ENCODE measurements around the gene LMO1.

LMO1 gene

DNA sequence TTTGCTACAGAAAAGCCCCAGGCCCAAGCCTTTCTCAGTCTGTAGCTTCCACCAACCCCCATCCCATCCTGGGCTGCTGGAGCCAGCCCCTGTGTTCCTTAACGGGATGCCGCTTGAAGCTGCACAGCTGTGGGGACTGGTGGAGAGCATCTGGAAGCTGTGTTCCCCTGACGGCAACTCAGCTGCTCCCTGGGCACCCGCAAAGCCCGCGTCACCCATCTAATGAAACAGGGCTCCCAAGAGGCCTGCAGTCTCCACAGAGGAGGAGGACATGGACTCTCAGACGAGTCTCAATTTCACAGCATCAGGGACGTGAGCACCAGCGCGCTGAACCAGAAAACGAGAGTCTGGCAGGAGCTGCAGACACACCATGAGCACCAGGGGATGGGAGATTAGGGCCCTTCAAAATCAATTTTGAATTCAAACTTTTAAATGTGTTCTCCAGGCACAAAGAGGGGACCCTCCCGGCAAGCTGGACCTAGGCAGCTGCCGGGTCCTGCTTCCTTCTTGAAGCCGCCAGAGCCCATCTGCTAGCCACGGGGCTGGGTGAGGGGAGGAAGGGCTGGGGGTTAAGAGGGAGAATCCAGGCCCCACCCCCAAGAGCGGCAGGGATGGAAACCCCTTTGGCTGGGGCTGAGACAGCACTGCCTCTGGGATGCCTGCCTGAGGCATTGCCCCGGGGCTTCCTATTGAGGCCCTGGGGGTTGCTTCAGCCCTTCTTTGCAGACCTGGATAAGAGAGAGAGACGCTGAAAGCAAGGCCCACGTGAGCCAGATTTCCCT is 21.0 kb downstream of the LMO1 start:
- no peak for DNase-seq (ENCODE audit: low read depth)

DNA sequence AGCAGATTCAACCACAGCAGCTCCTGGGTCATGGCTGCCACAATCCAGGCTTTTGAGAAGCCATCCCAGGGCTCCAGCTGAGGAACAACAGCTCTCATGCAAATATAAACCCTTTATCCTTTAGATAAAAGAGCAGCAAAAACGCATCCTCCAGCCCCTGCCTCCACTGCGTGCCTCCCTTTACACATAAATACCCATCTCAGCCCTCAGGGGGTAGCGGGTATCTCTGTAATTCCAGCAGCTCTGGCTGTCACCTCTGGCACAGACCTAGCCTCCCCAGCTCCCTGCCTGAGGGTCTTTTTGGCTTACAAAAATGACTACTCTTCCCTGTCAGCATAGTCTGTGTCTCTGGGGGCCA is 21.6 kb downstream of the LMO1 start:
- DNase-seq (ENCODE audit: low read depth): no peak

DNA sequence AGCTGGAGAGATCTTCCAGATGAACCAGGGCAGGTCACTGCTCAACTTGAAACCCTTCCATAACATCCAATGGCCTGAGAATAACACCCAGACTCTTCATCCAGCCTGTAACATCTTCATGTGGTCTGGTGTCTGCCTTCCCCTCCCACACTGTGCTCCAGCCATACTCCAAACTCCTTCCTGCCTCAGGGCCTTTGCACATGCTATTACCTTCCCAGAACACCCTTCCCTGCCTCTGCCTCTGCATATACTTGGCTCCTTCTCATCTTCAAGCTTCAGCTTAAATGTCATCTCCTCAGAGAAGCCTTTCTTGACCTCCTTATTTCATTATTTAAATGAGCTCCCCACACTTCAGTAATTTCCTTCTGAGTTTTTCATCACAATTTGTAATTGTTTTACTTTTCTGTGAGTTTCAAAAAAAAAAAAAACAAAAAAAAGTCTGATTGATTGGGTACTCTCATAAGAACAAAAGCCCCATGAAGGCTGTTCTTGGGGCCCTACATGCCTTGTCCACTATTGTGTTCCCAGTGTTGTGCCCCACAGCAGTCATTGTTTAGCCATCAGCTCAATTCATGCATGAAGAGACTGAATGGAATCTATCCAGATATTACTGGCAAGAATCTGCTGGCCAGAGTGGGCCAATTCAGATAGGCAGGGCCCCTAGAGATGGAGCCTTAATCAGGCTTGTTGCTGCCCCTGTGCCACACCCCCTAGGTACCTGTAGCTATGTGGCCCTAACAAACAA is 22.1 kb downstream of the LMO1 start:
- no peak for DNase-seq (ENCODE audit: low read depth)

DNA sequence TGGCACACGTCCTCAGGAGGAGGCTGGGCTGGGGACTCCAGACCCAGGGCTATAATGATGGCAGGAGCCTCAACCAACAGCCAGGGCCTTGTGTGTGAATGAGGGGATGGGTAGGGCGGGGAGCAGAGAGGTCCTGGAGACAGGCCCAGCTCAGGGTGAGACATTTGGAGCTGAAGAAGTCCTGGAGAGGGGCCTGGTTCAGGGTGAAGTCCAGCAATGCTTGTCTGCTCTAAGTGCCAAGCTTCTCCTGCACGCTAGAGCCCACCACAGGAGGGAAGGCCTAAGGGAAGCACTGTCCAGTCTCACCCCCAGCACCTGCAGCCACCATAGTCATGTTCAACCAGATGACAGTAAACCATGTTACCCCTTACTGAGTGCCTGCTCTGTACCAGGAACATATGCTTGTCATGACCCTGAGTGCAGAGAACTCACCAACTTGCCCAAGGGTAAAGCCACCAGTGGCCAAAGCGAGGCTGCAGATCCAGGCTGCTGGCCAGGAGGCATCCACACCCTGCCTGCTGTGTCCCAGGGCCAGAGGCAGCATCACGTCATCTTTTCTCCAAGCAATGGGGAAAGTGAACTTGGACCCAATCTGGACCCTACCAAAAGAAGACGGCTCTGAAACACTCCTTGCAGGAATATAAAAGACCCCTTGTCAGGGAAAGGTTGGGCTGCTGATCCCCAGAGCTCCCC is 24.0 kb downstream of the LMO1 start:
- DNase-seq (ENCODE audit: low read depth): no peak

DNA sequence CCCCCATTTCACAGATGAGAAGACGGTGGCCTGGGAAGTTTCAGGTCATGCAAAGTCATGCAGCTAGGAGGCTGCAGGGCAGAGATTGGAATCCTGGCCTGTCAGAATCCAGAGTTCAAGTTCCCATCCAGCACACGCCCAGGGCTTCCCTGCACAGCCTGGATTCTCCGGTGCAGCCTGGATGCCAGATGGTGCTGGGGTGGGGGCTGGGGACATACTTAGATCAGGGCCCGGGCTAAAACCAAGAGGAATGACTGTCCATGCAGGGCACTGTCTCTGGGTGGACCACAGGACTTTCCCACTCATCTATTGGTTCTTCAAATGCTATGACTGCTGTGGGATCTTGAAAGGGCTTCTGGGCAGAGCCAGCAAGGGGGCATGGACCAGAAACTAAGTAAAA is 24.6 kb downstream of the LMO1 start:
- DNase-seq (ENCODE audit: low read depth): no peak

DNA sequence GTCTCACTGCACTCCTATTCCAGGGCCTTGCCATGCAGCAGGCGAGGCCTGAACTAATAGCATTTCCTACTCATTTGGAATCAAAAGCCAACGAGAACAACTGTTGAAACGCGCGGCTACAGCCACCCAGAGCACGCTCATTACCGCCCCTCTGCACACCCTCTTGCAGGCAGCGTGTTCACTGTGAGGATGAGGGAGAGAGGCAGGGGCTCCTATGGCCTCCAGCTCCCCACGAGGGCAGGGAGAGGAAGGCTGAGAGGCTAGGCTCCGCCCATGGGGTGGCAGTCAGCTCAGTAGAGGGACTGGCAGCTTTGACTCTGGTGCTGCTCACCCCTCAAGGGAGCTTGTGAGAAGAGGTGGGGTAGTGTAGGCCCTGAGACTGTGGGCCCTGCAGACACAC is 26.2 kb downstream of the LMO1 start:
- no peak for DNase-seq (ENCODE audit: low read depth)

DNA sequence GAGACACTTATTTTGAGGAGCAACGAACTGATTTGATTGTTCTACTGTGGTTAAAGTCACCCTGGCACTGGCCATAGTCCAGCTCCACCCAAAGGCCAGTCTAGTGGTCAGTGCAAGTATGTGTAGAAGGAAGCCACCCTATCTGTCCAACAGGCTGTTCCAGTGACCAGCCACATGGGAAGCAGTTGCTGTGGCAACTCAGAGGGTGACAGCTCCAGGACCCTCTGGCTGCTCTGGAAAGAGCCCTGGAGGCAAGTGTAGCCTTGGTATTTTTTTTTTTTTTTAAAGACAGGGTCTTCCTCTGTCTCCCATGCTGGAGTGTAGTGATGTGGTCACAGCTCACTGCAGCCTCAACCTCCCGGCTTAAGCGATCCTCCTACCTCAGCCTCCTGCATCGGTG is 27.8 kb downstream of the LMO1 start:
- no peak for DNase-seq (ENCODE audit: low read depth)

DNA sequence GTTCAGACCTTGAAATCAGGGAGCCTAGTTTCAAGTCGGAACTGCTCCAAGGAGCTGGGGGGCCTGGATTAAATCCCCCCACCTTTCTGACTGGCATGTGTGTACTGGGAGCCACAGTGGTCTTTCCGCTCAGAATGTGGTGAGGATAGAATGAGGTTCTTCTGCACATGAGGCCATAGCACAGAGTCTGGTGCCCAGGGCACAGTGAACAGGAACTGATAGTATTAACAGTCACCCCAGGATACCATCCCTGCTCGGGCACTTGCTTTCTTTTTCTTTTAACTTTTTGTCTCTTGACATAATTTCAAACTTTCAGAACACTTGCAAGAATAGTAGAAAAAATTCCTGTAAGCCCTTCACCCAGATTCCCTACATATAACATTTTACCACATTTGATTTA is 28.8 kb downstream of the LMO1 start:
- DNase-seq (ENCODE audit: low read depth): no peak

DNA sequence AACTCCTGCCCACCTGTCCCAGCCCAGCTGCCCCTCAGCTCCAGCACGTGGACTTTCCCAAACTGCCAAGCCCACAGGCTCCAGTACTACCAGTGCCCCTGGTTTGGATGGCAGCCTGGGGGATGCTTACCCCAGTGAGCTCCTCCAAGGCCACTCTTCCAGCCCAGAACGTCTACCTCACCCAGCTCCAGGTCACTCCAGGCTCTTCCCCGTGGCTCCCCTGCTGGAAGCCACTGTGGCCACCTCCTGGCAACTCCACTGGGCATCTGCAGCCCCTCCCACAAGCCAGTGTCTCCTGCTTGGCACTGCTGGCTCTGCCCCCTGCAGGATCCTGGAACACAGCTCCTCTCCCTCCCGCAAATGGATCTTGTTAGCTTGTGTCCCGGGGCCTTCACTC is 29.3 kb downstream of the LMO1 start:
- DNase-seq (ENCODE audit: low read depth): no peak

DNA sequence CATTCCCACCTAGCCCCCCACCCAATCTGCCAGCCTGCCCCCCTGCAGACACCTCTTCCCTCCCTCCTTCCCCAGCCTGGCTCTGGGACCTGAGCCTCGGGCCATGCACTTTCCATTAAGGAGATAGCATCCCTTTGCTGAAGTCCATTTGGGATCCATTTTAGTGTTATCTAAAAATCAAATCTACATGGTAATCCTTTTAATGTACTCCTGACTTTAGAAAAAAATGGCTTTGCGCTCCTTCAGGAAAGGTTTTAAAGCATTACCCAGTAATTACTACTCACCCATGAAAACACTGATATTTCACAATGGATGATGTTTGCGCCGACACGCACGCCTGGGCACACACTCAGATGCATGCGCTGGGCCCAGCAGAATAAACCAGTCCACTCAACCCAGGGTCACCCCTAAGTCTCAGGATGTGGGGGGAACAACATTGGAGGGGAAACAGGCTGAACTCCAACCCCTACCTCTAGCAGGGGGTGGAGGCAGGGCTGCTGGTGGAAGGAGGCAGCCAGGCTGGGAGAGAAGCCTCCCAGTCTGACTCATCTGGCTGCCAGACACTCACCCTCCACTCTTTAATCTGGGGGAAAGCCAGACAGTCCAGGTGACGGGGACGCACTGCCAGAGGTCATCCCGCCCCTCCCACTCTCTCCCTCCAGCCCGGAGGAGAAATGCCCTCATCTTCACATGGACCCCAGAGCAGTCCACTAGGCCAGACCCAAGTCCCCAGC is 29.8 kb downstream of the LMO1 start:
- DNase-seq (ENCODE audit: low read depth): no peak

DNA sequence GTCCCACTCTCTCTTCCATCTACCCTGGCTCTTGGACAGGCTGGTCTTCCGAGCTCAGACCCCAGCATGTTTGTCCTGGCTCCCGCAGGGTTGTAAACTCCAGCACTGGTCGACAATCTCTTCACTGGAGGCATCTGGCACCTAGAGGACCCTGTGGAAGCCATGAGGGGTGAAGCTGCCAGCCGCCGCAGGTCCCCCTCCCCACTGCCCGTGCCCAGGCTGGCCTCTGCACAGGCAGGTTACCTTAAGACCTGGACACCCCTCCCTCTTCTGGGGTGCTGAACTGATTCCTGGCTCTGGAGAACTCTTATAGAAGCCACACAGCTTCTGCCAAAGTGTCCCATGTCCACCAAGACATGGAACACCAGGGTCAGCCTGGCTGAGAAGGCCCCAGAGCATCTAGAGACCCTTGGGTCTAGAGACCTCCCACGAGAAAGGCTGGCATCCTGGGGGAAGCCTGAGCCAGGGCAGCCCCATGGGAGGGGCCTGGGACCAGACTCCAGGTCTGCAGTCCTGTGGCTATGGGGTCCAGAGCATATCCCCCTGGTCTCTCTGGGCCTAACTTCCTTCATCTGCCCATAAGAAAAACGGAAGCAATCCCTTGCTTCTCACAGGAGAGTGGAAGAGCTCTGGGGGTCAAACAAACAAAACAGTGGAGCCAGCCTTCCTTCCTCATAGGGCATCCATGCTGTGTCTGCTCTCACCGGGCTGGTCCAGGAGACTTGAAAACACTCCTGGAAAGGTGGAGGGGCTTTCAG is 30.6 kb downstream of the LMO1 start:
- no peak for DNase-seq (ENCODE audit: low read depth)

DNA sequence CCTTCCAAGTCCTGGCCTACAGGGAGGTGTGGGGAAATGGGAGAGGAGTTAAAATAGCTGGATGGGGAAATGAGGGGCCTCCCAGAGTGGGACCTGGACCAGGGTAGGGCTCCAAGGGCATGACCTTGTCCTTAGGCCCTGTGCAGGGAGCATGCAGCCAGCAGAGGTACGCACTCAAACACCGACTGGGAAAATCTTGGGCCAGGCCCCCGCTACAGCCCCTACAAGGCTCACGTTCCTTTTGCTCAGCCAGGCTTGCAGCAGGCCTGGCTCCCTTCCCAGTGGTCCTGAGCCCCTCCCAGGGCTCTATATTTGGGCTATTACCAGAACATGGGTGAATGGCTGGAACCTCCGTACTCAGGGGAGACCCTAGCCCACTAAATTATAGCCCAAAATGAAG is 31.3 kb downstream of the LMO1 start:
- DNase-seq (ENCODE audit: low read depth): no peak

DNA sequence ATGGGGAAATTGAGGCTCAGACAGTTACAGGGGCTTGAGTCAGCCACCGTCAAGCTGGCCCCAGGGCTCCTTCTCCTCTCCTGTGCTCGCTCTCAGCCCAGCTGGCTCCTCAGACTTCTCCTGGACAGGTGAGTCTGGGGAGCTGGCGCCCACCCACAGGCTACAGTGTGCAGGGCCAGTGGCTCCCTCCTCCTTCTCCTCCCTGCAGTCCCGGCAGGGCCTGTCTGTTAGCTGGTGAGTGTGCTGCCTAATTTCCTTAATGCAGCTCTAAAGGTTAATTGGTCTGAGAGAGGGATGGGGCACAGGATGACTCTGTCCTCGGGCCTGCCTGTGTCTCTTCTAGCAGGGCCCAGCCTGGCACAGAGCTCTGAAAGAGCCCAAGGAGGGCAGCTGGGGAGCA is 31.7 kb downstream of the LMO1 start:
- no peak for DNase-seq (ENCODE audit: low read depth)

DNA sequence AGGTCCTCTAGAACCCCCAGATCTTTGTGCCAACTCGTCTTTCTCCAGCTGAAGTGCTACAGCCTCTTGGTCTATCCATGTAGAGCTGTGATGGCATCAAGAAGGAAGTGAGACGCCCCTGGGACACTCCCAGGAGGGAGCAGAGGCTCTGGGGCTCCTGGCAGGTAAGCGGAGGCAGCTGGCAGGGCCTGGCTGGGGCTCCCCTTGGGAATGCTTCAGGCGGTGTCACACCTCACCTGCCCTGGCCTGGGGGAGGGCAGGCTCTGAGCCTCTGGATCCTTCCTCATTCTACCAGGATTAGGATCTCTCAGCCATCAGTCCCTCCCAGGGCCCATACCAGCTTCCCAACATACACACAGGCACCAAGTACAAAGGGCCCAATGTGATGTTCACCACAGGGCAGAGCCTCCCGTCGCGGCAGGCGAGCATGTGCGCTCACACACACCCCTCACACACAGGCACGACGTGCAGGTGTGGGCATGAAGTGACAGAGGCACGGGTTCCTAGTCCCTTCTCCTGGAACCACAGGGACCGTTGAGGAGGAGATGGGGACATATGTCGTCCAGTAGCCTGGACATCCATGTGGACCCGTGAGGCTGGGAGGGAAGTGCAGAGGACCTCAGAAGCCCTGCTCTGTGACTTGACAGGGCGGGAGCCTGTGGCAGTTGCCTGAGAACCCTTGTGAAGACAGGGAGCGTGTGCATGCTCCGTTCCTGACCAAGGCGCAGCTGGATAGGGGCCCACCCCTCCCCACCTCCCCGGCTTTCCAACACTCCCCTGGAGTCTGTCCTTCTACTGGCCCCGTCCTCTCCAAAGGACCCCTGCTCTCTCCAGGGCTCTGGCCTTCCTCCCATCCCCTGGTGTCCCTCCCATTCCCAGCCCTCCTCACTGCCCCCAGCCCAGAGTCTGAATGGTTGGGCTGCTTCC is 32.5 kb downstream of the LMO1 start:
- no peak for DNase-seq (ENCODE audit: low read depth)

DNA sequence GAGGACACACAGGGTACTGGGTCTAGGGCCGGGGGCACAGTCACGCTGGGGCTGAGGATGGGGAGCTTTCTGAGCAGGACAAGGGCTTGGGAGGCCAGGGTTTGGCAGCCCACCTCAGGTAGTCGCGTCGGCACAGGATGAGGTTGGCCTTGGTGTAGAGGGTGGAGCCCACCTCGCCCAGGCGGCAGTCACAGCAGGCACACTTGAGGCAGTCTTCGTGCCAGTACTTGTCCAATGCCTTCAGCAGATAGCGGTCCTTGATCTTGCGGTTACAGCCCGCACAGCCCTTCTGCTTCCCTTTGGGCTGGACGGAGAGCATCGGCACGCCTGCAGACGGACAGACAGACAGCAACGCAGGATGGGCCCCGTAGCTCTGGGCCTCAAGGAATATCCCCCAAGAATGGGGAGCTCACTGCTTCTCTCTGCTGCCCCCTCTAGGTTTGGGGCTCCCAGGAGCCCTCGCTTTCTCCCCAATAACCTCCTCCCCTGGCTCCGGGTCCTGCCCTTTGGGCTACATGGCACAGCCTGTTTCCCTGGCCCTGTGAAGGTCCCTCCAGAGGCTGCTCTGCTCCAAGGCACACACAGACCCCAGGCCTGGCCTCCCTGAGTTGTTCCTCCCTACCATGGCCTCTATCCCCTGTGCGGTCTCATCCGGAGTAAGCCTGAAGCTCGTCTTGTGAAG is 33.4 kb downstream of the LMO1 start:
- DNase-seq (ENCODE audit: low read depth): no peak

DNA sequence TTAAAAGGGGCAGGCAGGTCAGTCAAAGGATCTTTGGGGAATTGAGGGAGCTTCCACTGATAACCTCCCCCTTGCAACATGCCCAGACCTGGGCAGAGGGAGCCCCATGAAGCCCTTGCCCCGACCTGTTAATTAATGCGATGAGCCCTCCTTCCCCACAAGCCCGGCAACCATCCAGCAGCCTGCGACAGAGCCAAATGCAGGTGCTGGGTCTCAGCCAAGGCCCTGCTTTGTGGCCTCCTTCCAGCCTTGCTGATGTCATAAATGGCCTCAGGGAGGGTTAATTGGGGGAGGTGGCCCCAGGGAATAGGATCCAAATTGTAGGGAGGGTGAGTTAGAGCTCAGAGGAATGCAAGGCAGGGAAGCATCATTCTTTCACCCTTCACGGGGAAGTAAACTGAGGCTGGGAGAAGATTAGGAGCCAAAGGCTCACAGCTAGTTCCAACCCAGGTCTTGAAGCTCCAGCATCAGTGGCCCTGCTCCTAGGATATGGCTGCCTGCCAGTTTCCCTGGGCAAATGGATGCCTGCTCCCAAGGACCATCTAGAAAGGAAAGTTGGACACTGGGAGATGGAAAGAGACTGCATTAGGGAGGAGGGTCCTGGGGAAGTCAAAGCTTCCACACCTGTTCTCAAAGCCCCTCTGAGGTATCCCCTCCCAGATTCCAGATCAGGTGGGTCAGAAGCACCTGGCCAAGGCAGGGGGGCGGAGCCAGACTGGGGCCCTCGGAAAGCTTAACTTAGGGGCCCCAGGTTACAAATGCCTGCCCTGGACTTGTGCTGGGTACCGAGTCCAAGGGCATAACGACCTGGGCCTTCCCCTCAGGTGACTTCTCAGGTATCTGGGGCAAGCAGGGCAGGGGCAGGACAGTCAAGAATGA is 34.1 kb downstream of the LMO1 start:
- DNase-seq (ENCODE audit: low read depth): no peak

DNA sequence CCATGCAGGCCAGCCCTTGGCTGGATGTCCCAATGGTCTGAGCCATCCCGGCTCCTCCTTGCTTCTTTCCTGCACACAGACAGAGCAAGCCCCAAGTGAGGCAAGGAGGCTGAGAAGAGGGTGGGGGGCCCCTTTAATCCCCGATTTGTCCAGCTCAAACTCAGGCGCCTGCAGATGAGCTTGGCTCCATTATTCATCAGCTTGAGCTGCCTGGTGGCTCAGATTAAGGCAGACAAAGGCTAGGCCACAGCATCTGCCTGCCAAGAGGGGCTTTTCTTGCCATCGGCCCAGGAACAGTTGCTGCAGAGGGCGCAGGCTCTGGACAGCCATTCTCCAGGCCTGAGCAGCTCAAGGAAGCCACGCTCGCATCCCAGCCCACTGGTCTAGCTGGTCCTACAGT is 35.4 kb downstream of the LMO1 start:
- no peak for DNase-seq (ENCODE audit: low read depth)

DNA sequence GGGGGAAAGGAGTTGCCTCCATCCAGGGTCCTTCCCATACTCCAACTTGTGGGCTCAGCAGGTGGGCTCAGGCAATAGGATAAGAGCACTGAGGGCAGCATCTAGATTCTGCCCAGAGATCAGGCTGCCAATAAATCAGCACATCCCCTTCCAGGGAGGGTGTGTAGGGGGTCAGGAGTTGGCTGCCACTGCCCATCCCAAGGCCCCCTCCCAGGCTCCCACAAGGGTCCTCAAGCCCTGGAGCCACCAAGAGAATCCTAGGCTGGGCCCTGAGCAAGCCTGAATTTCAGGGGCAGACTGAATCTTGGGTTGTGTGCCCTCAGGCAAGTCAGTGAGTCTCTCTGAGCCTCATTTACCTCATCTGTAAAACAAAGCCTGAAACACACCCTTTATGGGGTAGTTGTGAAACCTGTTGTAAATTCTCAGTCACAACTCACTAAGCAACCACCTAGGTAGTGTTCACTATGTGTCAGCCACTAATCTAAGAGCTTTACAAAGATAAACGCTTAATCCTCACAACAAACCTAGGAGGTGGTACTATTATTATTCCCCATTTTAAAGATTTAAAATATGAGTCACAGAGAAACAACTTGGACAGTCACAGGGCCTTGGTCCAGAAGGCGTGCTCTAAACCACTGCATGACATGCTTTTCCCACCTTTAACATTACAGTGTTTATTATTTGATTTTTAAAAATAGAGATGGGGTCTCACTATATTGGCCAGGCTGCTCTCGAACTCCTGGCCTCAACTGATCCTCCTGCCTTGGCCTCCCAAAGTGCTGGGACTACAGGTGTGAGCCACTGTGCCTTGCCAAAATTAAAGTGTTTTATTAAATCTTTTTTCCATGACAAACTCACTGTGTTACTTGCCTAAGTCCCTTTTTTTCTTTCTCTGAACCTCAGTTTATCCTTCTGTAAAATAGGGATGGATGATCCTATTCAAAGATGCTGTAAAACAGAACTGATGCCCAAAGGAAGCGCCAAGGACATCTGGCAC is 36.2 kb downstream of the LMO1 start:
- no peak for DNase-seq (ENCODE audit: low read depth)

Data from T-helper 22 cell (primary cell).